Loucy (cell line): ENCODE measurements around the gene AHCY.

Experiments used
- EZH2phosphoT487 ChIP-seq: fragments of 200-600 bp; IDR thresholded peaks from 2 replicates; pipeline ENCODE4 v1.6.1; 2018; ENCODE audit warnings: antibody characterized with exemption, mild to moderate bottlenecking, moderate library complexity, borderline replicate concordance
- TF ChIP-seq, protein P1 (sequence below): fragments of 200-600 bp; sonication (generic); conservative IDR thresholded peaks from 2 replicates; pipeline ENCODE4 v1.5.1; 2014; ENCODE audit warnings: mild to moderate bottlenecking, antibody characterized with exemption, low read length

DNA sequence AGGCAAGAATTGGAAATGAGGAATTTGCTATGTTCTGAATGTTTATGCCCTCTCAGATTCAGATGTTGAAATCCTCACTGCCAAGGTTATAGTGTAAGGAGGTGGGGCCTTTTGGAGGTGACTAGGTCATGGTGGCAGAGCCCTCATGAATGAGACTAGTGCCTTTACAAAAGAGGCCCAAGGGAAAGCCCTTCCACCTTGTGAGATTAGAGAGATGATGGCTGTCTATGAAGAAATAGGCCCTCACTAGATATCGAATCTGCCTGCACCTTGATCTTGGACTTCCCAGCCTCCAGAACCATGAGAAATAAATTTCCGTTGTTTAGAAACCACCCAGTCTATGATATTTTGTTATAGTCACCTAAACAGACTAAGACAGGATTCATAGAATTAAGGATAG, 51.5 kb downstream of the AHCY start:
- TF ChIP-seq, protein P1, sequence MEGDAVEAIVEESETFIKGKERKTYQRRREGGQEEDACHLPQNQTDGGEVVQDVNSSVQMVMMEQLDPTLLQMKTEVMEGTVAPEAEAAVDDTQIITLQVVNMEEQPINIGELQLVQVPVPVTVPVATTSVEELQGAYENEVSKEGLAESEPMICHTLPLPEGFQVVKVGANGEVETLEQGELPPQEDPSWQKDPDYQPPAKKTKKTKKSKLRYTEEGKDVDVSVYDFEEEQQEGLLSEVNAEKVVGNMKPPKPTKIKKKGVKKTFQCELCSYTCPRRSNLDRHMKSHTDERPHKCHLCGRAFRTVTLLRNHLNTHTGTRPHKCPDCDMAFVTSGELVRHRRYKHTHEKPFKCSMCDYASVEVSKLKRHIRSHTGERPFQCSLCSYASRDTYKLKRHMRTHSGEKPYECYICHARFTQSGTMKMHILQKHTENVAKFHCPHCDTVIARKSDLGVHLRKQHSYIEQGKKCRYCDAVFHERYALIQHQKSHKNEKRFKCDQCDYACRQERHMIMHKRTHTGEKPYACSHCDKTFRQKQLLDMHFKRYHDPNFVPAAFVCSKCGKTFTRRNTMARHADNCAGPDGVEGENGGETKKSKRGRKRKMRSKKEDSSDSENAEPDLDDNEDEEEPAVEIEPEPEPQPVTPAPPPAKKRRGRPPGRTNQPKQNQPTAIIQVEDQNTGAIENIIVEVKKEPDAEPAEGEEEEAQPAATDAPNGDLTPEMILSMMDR, result no peak
- no peak for TF ChIP-seq EZH2phosphoT487
